HG03097 (cell line): ENCODE data around the gene CBLL1.

ENCODE experiments used
- ATAC-seq: cut with Tn5 transposase; IDR thresholded peaks from one replicate; pipeline ENCODE4 v1.9.1; 2021; ENCODE audit not compliant: unreplicated experiment, low FRiP score

Gene CBLL1

GRCh38 chr7:107803009-107803610 is 59.2 kb downstream of the CBLL1 start, which contains the start of gene SLC26A3:
TSS of gene SLC26A3 (minus strand) at chr7:107803223. CDS start at chr7:107794509, 8,714 bp downstream.
- ATAC-seq: no peak

GRCh38 chr7:107809179-107809578 is 65.2 kb downstream of the CBLL1 start:
- ATAC-seq: no peak

GRCh38 chr7:107810626-107811025 is 66.7 kb downstream of the CBLL1 start:
- ATAC-seq: no peak
